Inflammatory macrophage (primary cell): ENCODE results near the gene ARID1B.

Source experiments
- DNase-seq, 2 donors: peaks; one replicate each; pipeline ENCODE4 v3.0.0-alpha.2; 2020 to 2022

Gene ARID1B

DNA sequence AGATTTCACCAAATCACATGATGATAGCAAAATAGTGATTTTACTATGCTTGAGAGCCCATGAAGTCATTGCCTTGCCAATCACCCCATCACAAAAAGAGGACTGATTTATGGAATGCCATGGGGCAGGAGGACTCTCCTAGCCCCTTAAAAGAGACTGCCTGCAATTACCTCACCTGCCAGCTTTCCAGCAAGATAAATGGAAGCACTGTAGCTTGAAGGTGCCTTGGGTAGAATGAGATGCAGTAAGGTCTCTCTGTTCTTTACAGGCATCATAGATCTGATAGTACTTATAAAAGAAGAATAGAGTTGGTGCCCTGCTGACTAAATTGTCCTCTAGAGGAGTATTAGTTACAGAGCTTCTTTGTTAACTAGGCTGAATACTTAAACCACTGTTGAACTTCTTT, 303.8 kb downstream of the ARID1B start:
- DNase-seq: no peak

DNA sequence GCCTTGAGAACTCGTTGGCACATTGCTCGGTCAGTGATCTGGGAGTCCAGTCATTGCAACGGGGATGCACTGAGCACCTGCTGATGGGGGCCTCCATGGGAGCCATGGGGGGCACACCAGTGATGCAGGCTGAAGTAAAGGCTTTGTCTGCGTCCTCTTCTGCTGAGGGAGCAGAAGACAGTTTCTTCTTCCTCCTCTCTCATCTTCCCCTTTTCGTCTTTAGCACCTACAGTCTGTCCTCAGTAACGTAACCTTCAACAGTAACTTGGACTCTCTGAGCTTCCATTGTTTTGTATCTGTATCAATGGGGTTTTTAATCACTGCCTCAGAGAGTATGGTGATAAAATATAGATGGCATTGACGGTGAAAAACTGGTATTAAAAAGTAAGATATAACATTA, 306.2 kb downstream of the ARID1B start:
- no peak for DNase-seq

DNA sequence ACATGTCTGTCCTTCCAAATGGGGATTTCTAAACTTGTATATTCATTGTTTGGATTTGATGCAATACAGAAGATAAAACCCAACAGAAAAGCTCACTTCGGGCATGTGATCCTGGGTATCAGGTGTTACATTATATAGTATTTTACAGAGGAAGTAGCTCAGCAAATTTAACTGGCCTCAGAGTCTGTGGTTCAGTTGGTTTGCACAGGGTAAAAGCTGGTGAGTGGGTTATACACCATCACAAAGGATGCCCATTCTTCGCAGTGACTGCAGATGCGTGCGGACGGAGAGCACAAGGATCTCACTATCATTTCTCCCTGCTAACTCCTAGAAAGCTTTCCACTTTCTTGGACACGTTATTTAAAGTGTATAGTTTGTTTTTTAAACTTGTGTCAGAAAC, 309.5 kb downstream of the ARID1B start:
- no peak for DNase-seq

DNA sequence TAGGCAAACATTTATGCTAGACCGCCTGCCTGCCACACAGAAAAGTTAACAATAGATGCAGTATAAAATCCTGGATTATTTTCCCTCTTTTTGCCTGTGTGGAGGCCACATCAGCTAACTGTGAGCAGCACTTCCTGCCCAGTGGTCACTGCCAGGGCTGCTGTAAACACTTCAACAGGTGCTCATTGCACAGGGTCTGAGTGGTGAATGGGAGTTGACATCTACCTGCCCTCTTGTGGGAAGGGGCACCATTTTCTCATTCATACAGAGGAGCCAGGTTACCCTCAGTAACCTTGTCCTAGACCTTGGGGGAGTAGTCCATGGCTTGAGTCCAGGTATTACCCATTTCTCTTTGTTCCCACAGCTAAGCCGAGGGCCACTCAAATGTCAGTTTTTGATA, 310.8 kb downstream of the ARID1B start:
- DNase-seq: no peak

DNA sequence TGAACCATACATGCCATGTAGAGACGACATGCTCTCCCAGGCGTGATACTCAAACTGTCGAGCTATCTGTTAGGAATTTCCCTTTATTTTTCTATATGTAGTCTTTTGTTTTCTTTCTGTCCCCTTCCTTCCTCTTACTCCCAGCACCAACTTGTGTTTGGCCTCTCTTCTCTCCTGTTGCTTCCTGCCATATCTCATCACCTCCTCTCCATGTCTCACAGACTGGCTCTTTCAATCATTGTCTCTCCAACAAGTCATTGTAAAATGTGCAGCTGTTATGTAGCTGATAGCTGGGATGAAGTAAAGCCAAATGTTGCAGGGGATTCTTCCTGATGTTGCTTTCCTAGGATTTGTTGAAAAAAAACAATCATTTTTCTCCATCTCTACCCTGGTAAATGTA, 311.7 kb downstream of the ARID1B start:
- no peak for DNase-seq

DNA sequence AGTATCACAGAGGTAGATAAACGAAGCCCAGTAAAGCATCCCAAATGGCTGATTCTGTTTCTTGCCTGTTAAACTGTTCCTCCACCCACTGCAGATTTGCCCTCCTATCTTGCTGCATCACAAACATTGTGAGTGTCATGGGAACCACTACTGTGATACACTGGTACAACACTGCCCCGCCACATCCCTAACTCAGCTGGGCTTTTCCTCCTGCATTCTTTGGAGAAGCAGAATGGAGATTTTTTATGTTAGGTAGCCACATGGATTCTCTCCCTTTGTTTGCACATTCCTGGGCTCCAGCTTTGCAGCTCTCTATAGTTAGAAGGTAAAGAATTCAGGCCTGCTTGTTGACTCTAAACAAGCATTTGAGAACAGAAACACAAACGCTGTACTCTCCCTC, 312.1 kb downstream of the ARID1B start:
- no peak for DNase-seq

DNA sequence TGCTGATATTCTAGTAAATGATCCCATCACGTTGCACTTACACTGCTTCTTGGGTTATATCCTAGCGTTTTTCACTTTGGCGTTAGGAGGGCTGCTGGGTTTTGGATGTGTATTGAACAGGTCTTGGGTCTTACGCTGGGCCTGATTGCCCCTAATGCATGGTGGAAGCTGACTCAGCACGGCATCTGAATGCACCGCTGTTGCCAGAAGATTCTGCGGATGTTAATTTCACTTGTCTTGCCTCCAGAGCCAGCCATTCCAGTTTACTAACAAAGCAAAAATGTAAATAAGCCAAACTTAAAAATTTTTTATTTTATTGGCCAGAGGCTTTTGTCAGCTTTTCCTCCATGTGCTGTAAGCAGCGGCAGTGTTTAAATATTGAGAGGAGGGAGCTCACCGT, 312.7 kb downstream of the ARID1B start:
- DNase-seq: no peak

DNA sequence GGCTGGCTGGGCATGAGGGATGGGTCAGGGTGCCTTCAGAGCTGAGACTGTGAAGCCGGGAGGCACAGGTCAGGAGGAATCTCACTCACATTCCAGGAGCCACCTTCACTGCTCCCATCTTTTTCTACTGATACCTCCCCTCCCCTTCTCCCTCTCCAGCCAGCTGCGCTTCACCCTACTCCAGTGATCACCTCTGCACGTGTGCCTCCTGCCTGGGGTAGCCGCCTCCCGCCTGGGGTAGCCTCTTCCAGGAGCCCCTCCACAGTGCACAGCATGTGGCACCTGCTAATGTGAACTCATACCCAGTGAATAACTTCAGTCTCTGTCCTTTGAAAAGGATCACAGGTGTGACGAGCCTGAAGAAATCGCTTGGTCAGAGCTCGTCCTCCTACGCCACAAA, 313.6 kb downstream of the ARID1B start:
- no peak for DNase-seq

DNA sequence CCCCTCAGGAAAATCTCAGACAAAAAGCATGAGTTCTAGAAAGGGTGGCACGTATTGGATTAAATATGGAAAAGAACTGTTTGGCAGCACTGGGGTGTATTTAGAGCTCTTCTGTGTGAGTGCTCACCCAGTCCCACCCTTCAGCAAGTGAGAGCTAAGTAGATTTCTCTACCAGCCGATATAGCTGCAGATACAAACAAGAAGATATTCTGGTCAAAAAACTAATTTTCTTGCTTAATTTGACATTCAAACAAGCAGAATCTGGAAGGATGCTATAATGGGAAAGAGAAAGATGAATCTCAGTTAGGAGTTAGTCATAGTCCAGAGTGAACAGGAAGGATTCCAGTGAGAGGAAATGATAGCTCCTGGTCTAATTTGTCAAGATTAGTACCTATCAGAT, 314.1 kb downstream of the ARID1B start:
- DNase-seq: no peak

DNA sequence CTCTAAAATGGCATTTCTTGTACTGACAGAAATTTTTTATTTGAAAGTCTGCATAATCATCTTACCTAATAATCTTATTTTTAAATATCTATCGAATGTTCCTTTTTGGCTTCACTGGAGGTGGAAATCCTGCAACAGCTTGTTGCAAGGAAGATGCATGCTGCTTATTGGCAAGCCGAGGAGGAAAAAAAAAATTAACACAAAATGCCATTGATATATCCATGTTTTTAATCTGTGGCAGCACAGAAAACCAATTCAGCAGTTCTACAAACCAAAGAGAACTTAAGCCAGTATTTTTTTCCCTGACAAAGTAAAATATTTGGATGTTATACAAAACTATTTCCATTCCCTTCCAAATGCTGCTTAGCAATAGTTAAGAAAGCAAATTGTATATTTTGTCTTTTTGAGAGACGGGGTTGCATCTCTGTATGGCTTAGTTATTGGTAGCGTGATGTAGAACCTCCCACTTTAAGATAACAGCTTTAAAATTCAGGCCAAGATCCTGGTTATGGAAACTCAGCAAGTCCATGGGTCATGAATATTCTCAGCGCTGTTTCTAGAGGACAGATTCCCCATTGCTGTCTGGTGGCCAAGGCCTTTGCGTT, 314.8 kb downstream of the ARID1B start:
- no peak for DNase-seq

DNA sequence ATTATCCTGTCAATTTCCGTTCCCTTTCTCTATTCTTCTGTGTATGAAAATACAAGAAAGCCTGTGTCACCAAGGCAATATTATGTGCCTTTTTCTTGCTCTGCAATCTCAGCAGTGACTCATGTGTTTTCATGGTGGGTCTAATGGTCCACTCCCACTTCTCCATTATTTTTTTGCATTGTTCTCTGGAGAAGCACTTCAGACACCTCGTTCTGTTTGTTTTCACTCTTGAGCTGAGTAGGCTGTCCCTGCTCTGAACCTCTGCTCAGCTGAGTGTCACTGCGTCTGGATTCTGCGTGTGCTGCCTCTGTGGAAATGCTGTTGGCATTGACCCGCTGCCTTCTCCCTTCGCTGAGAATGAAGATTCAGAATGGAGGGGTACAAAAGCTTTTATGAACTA, 315.6 kb downstream of the ARID1B start:
- DNase-seq: peak; percentile 35 to 61

DNA sequence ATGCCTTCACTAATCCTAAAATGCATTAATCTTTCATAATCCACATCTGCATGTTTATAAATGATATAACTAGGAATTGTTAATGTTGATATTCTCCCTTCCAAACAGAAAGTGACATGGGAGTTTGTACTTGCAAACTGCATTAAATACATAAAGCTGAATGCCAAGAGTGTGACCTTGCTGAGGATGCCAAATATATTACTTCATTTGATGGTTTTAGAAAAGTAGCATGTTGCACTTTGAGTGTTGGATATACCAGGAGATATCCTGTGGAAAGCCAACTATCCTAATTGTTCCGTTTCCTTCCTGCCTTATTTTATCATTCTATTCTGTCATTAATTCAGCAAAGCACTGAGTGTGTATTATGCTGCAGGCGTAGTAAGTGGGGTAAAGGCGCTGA, 316.4 kb downstream of the ARID1B start:
- DNase-seq: no peak

DNA sequence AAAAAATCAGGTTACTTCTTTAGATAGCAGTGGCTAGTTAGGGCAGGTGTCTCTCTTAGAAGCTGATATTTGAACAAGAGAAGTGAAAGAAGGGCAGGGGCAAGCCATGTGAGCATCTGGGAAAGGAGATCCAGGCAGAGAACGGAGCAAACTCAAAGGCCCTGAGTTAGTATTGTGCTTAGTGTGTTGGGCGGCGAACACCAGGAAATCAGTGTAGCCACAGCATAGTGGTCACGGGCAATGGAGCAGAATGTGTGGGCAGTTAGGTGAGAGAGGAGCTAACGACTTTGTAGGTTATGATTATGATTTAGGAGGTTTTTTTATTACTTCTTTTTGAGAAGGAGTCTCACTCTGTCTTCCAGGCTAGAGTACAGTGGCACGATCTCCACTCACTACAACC, 316.9 kb downstream of the ARID1B start:
- no peak for DNase-seq

DNA sequence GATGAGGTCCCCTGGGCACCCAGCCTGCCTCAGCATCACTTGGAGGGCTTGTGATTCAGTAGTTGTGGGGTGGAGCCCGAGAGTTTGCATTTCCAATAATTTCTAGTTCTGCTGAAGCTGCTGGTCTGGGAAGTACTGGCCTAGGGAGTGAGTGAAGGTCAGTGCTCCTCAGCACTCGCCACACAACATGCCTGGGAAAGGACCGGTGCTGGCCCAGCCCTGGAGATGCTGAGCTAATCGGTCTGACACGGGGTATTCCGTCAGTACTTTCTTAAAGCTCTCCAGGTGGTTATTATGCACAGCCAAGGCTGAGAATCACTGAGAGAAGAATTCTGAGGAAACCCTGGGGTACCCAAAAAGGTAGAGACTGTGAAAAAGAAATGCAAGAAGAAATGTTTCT, 317.9 kb downstream of the ARID1B start:
- no peak for DNase-seq

DNA sequence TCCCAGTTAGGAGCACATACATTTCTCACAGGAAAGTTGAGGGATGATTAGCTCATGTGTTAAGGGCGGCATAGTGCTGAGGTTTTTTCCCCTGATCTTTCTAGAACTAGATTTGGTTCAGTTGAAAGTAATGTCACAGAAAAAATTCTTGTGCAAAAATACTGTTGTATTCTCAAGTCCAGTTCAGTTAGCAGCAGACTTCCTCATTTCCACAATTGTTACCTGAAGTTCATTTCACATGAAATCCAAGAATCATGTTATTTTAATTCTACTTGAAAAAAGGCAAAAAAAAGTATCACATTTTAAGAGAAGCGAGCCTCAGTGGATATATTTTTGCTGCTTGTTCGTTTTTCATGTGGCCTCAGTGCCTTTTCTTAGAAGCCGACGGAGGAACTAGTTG, 318.4 kb downstream of the ARID1B start:
- DNase-seq: no peak

DNA sequence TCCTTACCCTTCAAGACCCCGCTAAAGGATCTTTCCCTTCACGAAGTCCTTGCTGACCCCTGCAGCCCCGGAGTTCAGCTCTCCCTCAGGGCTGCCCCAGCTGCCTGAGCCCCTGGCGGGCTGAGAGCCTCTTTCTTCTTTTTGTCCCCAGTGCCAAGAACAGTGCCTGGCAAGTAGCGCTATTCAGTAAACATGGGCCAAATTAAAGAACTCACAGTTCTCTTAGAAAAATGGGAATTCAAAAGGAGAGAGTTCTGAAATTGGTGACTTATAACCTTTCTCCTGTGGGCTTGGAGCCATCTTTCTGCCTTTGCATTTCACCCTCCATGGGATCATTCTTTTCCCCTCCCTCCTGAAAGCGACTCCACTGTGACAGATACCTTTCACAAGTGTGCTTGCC, 318.9 kb downstream of the ARID1B start:
- DNase-seq: no peak

DNA sequence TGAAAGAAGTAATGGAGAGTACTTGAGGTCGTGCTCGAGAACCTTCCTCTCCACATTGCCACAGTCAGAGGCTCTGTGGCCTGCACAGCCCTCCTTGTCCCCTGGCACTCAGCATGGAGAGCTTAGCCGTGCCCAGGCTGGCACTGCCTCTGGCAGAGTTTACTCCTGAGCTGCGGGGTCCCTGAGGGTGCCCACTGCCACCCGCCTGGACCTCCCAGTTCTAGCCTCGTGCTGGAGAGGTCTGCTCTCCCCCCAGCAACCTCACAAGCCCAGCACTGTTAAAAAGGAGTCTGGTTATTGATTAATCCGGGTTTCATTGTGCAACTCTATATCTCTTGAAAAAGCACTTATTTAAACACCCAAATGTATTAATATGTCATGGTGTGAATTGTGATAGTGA, 319.3 kb downstream of the ARID1B start:
- DNase-seq: no peak

DNA sequence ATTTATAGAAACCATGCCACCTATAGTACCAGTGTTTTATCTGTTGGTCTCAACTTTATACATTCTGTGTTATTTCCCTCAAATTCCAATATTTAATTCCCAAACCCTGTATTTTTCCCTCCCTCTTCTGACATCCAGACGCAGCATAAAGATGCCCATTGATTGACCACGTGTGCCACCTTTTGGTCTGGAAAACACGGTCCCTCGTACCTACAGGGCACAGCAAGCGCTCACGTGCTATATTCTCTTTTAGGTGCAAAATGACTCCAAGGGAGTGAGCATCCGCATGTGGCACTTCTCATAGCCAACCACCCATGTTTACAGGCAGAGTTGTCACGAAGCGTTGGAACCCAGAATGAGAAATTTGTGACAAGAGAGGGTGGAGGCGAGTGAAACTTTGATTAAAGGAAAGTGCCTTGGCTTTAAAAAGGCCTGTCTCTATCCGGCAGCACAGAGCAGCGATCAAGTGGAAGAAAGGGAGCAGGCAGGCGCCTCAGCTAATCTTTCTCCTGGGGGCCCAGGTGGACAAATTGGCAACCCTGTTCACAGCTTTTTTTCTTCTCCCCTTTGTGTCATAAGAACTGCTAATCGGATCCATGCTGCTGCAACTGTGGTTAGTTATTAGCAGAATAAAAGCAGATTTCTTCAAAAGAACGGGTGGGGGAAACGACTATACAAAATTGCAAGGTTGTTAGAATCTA, 320.2 kb downstream of the ARID1B start:
- DNase-seq: no peak

DNA sequence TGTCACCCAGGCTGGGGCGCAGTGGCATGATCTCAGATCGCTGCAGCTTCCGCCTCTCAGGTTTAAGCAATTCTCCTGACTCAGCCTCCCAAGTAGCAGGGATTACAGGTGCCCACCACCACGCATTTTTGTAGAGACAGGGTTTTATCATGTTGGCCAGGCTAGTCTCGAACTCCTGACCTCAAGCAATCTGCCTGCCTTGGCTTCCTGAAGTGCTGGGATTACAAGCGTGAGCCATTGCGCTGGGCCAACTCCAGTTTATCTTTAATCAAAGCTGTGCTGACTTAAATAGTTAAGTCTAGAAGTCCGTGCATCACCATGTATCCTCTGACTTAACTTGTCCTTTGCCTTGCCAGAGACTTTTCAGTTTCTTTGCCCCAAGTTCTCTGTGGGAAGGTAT, 321.8 kb downstream of the ARID1B start:
- DNase-seq: no peak

DNA sequence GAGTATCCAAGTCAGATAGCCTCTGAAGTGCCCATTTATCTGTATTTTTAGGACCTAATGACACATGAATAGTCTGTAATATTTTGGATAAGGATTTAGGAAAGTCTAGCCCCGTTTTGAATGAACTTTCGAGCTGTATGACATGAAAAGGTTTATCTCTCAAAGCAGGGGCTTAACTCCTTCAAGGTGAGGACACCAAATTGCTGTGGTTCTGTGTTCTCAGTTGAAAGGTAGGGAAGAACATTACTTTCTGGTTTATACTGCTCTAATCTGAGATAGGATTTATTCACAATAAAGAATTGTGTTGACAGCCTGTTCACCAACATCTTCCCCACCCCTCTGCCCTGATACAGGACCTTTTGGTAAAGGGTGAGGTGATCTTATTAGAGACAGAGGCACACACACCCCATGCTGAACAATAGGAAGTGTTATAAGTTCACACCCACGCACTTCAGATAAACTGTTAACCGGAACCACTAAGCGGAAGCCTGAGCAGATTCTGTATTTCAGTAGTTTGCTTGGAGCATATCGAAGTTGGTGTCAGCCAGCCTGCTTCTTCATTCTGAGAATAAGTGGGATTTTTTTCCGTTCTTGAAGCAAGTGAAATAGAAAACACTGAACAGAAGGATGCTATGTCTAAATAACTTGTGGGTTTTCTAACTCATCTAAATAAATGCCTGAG, 322.9 kb downstream of the ARID1B start:
- peak; percentile 87 to 89 for DNase-seq

DNA sequence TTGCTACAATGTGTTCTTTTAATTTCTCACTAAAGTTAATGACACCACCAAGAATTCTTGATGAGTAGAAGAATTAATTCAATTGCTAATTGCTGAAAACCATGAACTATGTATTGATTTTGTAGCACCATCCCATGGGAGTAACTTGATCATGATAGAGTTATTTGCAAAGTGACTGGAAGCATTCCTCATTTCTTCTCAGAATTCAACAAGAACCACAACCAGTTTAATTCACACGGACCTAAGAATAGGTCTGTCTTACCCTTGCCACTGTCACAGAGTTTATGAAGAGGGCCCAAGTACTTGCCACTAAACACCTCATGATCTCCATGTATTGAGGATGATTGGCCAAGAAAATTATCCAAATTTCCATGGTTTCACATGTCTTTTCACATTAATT, 324.0 kb downstream of the ARID1B start:
- DNase-seq: no peak

DNA sequence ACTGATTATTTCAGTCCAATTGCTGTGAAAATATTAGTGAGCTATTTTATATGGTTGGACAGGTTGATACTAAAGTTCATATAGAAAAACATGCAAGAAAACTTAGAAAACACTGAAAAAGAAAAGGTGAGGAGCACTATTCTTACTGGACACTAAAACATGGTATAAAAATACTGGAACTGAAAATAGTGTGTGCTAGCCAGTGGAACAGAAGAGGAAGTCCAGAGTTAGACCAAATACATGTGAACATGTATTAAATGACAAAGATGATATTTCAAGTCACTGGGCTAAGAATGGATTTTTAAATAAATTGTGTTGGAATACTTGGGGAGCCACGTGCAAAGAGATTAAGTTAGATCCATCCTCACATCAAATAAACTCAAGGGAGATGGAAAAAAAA, 327.6 kb downstream of the ARID1B start:
- DNase-seq: no peak

DNA sequence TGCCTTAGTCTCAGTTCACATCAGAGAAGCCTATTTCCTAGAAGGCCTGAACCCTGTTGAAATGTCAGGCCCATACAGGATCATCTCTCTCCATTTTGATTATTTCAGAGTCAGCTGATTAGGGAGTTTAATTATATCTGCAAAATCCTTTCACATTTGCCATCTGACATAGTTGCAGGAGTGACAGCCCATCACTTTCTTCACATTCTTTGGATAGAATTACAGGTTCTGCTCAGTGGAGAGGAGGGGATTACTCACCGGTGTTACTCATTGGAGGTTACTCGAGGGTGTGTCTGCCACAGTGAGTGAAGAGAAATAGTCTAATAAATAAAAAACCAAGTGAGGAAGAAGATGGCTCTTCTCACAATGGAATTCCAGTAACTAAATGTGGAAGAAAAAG, 329.3 kb downstream of the ARID1B start:
- DNase-seq: no peak

DNA sequence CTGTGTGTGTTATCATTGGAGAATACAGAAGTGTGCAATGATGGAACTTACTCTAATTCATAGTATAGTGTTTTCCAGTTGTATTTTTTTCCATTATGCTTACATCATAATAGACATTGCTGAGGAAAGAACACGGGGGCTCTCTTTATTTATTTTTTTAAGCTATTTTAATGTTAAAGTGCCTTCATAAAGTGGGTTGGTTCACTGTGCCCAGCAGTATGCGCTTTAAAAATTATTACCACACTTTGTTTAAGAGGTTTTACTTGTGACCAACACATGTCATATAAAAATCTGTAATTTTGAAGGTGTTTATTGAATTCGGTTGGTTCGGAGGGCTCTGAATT, 330.4 kb downstream of the ARID1B start:
- DNase-seq: no peak
